ENCODE results near the gene TAOK1. TPM values are rescaled to one million over a fixed set of nuclear protein-coding genes. Genes with fewer than 3 reads are reported as not detected.

TAOK1 gene
- total and polyA plus RNA-seq, 10 of the 15 experiments (the other 5 are each of a cell fraction or from before 2014, with no cell fraction given), result 2.0 to 27.1 (median 11.8) TPM

GRCh38 chr17:29549177-29549923 is 159.2 kb downstream of the TAOK1 start:
- FAIRE-seq, result no peak
- WGBS (ENCODE audit: insufficient coverage, insufficient replicate concordance, low lambda C conversion rate, missing lambda C conversion rate), result 48% methylated on average over 5 of the region's 5 CpGs
- TF ChIP-seq BCLAF1 (IDR thresholded peaks at IDR 0.05) (no peak), TAF1 (IDR thresholded peaks at IDR 0.05; ENCODE audit: borderline replicate concordance, low read depth, low read length) (no peak), MYC (IDR thresholded peaks at IDR 0.05; ENCODE audit: insufficient read depth, insufficient read length, insufficient replicate concordance, low read length, severe bottlenecking) (no peak), KAT2A (conservative IDR thresholded peaks at IDR 0.05; ENCODE audit: control insufficient read depth, low read depth, low read length) (no peak), ASH2L (IDR thresholded peaks at IDR 0.05; ENCODE audit: borderline replicate concordance, low read depth) (no peak), RELB (IDR thresholded peaks at IDR 0.05; ENCODE audit: low read depth) (no peak; the same call in 1 of the 2 replicates), SMC3 (IDR thresholded peaks at IDR 0.05; ENCODE audit: borderline replicate concordance, low read length) (no peak), BCL3 (IDR thresholded peaks at IDR 0.05; ENCODE audit: borderline replicate concordance, insufficient read depth, low read depth, low read length, poor library complexity, severe bottlenecking) (no peak), GATAD2B (conservative IDR thresholded peaks at IDR 0.05; ENCODE audit: low read depth) (no peak), ZNF687 (IDR thresholded peaks at IDR 0.05) (no peak), POLR2A (IDR thresholded peaks at IDR 0.05; ENCODE audit: low read depth, low read length) (no peak)

More at GRCh38 chr17:29549177-29549923, 159.2 kb downstream of the TAOK1 start:
- intact Hi-C loops (cut with micrococcal nuclease; ENCODE audit: unreplicated experiment), result no loop called here
- H3K27ac ChIP-seq (ENCODE audit: control insufficient read depth, insufficient read depth), result no peak overlapping the region
- H3K9me3 ChIP-seq (replicated peaks; ENCODE audit: control insufficient read depth, insufficient read depth, low read length), result no peaks in the 10 kb centered on the region
- ATAC-seq (peak; percentile 92), DNase-seq (ENCODE audit: low read depth, low spot score) (no peak)
- peaks cover 9% of the 10 kb centered on the region; the same call in 1 of the 2 replicates for H3K4me1 ChIP-seq (ENCODE audit: control insufficient read depth, insufficient read depth, low read length)
- H3K79me2 ChIP-seq (ENCODE audit: control insufficient read depth, insufficient read depth, low read length), result no peaks in the 10 kb centered on the region
- no peak overlapping the region for H3K4me3 ChIP-seq
- H3K9ac ChIP-seq (ENCODE audit: control insufficient read depth, insufficient read depth, low read length), result no peak overlapping the region
- no TSS peak for BruUV-seq (replicated peaks)
- CTCF ChIA-PET, result interaction anchor here (0.5 to 2.2 kb wide), 7 partner anchors 12 to 313 kb away, joined by 3 to 9 read pairs (median 4); no protein-coding TSS in a partner anchor
- in situ Hi-C loops (cut with MboI), result no loop called here
- POLR2A ChIA-PET, result interaction anchor here (0.6 to 1.0 kb wide), 2 partner anchors 12 to 30 kb away, joined by 3 to 5 read pairs; no protein-coding TSS in a partner anchor
- SMC1A ChIA-PET (ENCODE audit: uncharacterized antibody, unreplicated experiment), result interaction anchor here (1.0 to 1.8 kb wide), 2 partner anchors 11 to 180 kb away, joined by 4 to 5 read pairs; no protein-coding TSS in a partner anchor
- H2AFZ ChIP-seq (ENCODE audit: control insufficient read depth, low read depth, low read length), result no peak overlapping the region
- H3K36me3 ChIP-seq (ENCODE audit: control insufficient read depth in 2 of 2, insufficient read depth in 2 of 2, low read length in 1 of 2), result no peaks in the 10 kb centered on the region; a peak in 1 of 4 replicates
- no peak overlapping the region for H3K4me2 ChIP-seq (ENCODE audit: control insufficient read depth, insufficient read depth)
- H3K27me3 ChIP-seq (replicated peaks in 1 of 2; ENCODE audit: control insufficient read depth in 2 of 2, insufficient read depth in 2 of 2, low read length in 1 of 2), result no peaks in the 10 kb centered on the region
- RAD21 ChIA-PET (ENCODE audit: unreplicated experiment), result interaction anchor here (1.1 kb wide), 2 partner anchors 13 to 180 kb away, joined by 3 to 5 read pairs; no protein-coding TSS in a partner anchor
- no peaks in the 10 kb centered on the region for H4K20me1 ChIP-seq (ENCODE audit: control insufficient read depth, insufficient read depth)

All from GM12878 (cell line).